Glutamatergic neuron (in vitro differentiated cells): ENCODE results near the gene FAM171A1. TPM values are rescaled to one million over a fixed set of nuclear protein-coding genes. Genes with fewer than 3 reads are reported as not detected.
A peak's percentile ranks its signal among the peaks of the same experiment; 100 is the strongest.
"Not testable (repeated sequence)": the region's sequence is repeated elsewhere in the genome, so short reads cannot be mapped to it uniquely, and the experiment has no call there.

Experiments
- DNase-seq: peaks from one replicate; pipeline ENCODE4 v3.0.0; 2022
- H3K27ac Mint-ChIP-seq: one replicate; pipeline ENCODE4 v1.8.0; 2020; ENCODE audit warnings: mild to moderate bottlenecking, mixed read lengths, inconsistent platforms; ENCODE audit not compliant: unreplicated experiment
- H3K27me3 Mint-ChIP-seq: one replicate; pipeline ENCODE4 v1.8.0; 2020; ENCODE audit warnings: mild to moderate bottlenecking, moderate library complexity, mixed read lengths, inconsistent platforms; ENCODE audit not compliant: unreplicated experiment
- H3K36me3 Mint-ChIP-seq: one replicate; pipeline ENCODE4 v1.8.0; 2020; ENCODE audit warnings: mild to moderate bottlenecking, mixed read lengths, inconsistent platforms; ENCODE audit not compliant: unreplicated experiment
- H3K4me1 Mint-ChIP-seq: one replicate; pipeline ENCODE4 v1.8.0; 2020; ENCODE audit warnings: mild to moderate bottlenecking, low read depth, mixed read lengths, inconsistent platforms; ENCODE audit not compliant: unreplicated experiment
- H3K4me3 Mint-ChIP-seq: one replicate; pipeline ENCODE4 v1.8.0; 2020; ENCODE audit warnings: mild to moderate bottlenecking, mixed read lengths, inconsistent platforms; ENCODE audit not compliant: unreplicated experiment
- H3K9me3 Mint-ChIP-seq: one replicate; pipeline ENCODE4 v1.8.0; 2020; ENCODE audit warnings: mild to moderate bottlenecking, moderate library complexity, mixed read lengths, inconsistent platforms; ENCODE audit not compliant: unreplicated experiment
- total RNA-seq: library from RNA; stranded (reverse); fragmentation: NEBNext Ultra II Directional; extraction: Animal tissue kit (Norgen Biotek cat#: 25700); gene quantifications from one replicate; pipeline ENCODE4 v1.2.1, GENCODE V29; 2021; ENCODE audit not compliant: unreplicated experiment
- TF ChIP-seq, protein P1 (sequence below): fragments of 200-600 bp; sonication (generic); IDR thresholded peaks from one replicate; pipeline ENCODE4 v1.5.0; 2021; ENCODE audit not compliant: partially characterized antibody, unreplicated experiment

Gene FAM171A1
- total RNA-seq, 1 donor from 2014 or later = 186 TPM

DNA sequence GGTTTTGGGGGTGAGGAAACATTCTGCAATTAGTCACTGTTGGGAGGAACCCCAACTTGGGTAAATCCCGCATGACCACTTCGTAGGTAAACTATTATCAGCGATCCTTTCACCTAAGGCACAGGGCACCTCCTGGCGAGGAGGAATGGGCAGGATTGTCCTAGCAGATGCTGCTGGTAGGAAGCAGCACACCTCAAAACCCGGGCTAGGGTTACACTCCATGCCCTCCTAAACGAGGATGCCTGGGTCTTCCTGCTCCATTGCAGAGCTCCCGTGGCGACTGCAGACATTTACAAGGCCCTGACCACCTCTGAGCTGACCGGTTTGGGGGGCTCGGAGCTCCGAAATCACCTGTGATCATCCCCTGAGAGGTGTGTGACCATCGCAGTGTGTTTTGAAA lies 92.3 kb downstream of the FAM171A1 start:
- TF ChIP-seq, protein P1, sequence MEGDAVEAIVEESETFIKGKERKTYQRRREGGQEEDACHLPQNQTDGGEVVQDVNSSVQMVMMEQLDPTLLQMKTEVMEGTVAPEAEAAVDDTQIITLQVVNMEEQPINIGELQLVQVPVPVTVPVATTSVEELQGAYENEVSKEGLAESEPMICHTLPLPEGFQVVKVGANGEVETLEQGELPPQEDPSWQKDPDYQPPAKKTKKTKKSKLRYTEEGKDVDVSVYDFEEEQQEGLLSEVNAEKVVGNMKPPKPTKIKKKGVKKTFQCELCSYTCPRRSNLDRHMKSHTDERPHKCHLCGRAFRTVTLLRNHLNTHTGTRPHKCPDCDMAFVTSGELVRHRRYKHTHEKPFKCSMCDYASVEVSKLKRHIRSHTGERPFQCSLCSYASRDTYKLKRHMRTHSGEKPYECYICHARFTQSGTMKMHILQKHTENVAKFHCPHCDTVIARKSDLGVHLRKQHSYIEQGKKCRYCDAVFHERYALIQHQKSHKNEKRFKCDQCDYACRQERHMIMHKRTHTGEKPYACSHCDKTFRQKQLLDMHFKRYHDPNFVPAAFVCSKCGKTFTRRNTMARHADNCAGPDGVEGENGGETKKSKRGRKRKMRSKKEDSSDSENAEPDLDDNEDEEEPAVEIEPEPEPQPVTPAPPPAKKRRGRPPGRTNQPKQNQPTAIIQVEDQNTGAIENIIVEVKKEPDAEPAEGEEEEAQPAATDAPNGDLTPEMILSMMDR = no peak
- no peak overlapping the region for H3K27ac Mint-ChIP-seq

DNA sequence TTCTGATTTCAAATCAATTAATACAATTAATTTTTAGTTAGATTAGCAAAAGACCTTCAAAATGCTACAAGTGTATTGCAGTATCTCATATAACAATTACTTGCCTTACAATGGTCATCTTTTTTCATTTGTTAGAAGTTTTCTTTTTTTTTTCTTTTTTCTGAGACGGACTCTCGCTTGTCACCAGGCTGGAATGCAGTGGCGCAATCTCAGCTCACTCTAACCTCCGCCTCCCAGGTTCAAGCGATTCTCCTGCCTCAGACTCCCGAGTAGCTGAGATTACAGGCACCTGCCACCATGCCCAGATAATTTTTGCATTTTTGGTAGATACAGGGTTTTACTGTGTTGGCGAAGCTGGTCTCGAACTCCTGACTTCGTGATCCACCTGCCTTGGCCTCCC lies 95.0 kb downstream of the FAM171A1 start:
- H3K36me3 Mint-ChIP-seq = peaks cover 18% of the 10 kb centered on the region

More for the DNA sequence above, 92.3 kb downstream of the FAM171A1 start:
- Mint-ChIP-seq H3K27me3 (peaks cover 10% of the 10 kb centered on the region), H3K4me1 (no peaks in the 10 kb centered on the region), H3K9me3 (peaks cover 10% of the 10 kb centered on the region), H3K36me3 (peaks cover 18% of the 10 kb centered on the region), H3K4me3 (no peak overlapping the region)
- no peak for DNase-seq

DNA sequence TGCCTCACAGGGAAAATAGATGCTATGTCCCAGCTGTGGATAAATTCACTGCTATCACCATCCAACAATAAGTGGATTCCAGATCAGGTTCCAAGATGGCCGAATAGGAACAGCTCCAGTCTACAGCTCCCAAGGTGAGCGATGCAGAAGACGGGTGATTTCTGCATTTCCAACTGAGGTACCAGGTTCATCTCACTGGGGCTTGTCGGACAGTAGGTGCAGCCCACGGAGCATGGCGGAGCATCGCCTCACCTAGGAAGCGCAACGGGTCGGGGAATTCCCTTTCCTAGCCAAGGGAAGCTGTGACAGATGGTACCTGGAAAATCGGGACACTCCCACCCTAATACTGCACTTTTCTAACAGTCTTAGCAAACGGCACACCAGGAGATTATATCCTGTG lies 101.3 kb downstream of the FAM171A1 start:
- not testable (repeated sequence) for H3K4me3 Mint-ChIP-seq, DNase-seq
- Mint-ChIP-seq H3K27me3 (peaks cover 18% of the 10 kb centered on the region), H3K9me3 (peaks cover 22% of the 10 kb centered on the region), H3K27ac (peak overlapping the region; percentile 52), H3K4me1 (peaks cover 15% of the 10 kb centered on the region), H3K36me3 (peaks cover 41% of the 10 kb centered on the region)

More for the DNA sequence above, 95.0 kb downstream of the FAM171A1 start:
- H3K27ac Mint-ChIP-seq, H3K4me3 Mint-ChIP-seq, H3K4me1 Mint-ChIP-seq, DNase-seq: not testable (repeated sequence)
- Mint-ChIP-seq H3K9me3 (peaks cover 12% of the 10 kb centered on the region), H3K27me3 (peaks cover 13% of the 10 kb centered on the region)

DNA sequence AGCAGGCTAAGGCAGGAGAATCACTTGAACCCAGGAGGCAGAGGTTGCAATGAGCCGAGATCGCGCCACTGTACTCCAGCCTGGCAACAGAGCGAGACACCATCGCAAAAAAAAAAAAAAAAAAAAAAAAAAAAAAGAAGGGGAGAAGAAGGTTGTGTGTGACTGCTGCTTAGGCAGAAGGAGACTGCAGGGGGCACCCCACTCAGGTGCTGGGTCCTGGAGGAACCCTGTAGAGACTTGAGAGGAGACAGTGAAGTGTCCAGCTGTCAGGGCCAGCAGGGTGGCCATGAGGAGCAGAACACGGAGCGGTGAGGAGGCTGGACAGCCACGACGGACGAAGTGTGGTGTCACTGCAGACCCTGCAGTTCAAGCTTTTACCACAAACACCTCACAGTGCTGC lies 103.6 kb downstream of the FAM171A1 start:
- Mint-ChIP-seq H3K36me3 (peaks cover 32% of the 10 kb centered on the region), H3K4me3 (no peak overlapping the region), H3K4me1 (peaks cover 14% of the 10 kb centered on the region), H3K27ac (peak overlapping the region; percentile 91), H3K9me3 (peaks cover 17% of the 10 kb centered on the region), H3K27me3 (peaks cover 12% of the 10 kb centered on the region)
- DNase-seq = no peak
- TF ChIP-seq, protein P1 = no peak

DNA sequence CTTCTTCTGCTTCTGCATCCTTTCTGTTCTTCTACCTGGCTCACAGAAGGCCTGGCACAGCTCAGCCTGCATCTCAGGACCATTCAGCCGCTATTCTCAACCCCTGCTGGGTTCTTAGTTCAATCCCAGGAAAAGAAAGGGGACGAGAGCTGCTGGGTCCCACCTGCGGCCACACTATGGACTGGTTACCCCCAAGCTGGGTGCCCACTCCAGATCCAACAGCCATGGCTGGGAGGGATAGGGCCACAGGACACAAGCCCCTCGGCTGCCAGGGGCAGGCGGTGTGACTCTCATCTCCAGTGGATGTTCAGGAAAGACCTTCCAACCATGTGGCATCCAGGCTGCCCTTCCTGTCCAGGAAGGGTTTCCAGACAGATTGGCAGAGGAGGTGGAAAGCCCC lies 105.0 kb downstream of the FAM171A1 start:
- peaks cover 28% of the 10 kb centered on the region for H3K36me3 Mint-ChIP-seq
- peaks cover 17% of the 10 kb centered on the region for H3K9me3 Mint-ChIP-seq
- no peak for DNase-seq
- H3K27ac Mint-ChIP-seq = peak overlapping the region; percentile 29
- peaks cover 14% of the 10 kb centered on the region for H3K4me1 Mint-ChIP-seq
- TF ChIP-seq, protein P1 = no peak
- no peak overlapping the region for H3K4me3 Mint-ChIP-seq
- H3K27me3 Mint-ChIP-seq = peaks cover 11% of the 10 kb centered on the region

DNA sequence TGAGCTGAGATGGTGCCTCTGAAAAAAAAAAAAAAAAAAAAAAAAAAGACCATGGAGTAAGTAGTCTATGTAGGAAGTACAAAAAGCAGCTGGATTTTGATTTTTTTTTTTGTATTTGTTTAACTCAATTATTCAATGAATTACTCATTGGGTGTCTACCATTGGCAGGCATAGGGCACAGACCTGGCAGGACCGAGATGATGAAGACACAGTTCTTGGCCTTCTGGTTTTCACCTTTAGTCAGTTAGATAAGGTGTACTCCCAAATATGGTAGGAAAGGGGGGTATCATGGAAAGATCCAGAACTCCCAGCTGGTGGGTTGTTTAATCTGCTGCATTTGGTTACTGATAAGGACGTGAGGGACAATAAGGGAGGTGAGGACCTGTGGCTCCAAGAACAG lies 105.5 kb downstream of the FAM171A1 start:
- Mint-ChIP-seq H3K4me1 (peaks cover 14% of the 10 kb centered on the region), H3K9me3 (peaks cover 15% of the 10 kb centered on the region), H3K4me3 (no peak overlapping the region), H3K27me3 (peaks cover 11% of the 10 kb centered on the region), H3K36me3 (peaks cover 25% of the 10 kb centered on the region), H3K27ac (no peak overlapping the region)
- TF ChIP-seq, protein P1 = no peak
- no peak for DNase-seq
